Cerebellar cortex (tissue), 1 donor: ENCODE measurements around the gene PCARE.

Experiments used
- DNase-seq: peaks from one replicate; pipeline ENCODE4 v3.0.0-alpha.2; 2015; ENCODE audit warnings: low spot score

Gene PCARE

DNA sequence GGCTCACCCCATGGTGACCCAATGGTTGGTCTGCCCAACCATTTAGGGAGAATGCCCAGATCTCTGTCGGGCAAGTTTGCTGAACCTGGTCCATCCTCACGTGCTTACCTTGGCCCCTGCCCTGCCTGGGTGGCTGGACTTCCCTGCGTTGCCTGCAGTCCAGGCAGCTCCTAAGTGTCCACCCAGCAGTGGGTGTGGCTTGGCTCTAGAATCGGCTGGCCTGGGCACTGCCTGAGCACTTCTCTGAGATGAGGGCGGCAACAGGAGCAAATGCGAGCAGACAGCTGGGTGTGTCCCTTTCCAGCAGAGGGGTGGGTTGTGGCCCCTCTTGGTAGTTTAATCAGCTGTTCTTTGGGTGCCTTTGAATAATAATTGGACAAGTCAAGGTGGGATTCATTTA, 11.3 kb downstream of the PCARE start:
- no peak for DNase-seq

GRCh38 chr2:29062371-29062770, 12.0 kb downstream of the PCARE start:
- no peak for DNase-seq

GRCh38 chr2:29061616-29062015, 12.7 kb downstream of the PCARE start:
- DNase-seq: no peak

DNA sequence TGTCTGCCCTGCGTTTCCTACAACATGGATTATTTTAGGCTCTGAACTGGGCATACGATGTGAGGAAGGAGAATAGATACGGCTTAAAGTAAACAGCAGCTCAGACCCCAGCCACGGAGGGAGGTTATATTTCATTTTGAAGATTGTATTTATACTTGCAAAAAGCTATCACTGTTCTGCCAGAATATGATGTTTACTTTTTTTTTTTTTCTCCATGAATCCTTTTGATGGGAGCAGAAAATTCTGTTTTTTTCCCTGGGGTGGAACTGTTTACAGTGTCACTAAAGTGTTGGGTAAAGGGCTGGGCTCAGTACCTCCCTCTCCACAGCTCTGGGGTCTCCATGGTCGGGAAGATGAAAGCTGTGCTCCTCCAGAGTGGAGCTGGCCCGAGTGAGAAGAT, 13.1 kb downstream of the PCARE start:
- DNase-seq: no peak

- no peak for DNase-seq
Observed at GRCh38 chr2:29060441-29060840, 13.9 kb downstream of the PCARE start.

DNA sequence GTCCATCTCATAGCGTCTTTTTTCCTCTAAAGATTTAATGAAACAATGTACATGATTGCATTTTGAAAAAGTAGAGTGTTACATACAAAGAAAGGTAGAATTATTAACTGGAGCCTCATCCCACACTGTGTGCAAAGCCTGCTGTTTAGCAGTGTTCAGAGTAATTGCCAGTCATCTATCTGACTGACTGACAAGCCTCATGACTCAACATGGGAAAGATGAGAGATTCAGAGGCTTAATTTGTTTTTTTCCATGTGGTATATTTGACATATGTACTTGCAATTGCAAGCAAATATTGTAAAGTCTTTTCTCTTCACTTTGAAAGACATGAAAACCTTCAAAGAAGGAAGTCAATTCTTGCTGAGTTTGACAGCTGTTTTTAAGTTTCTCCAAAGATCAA, 14.7 kb downstream of the PCARE start:
- DNase-seq: no peak

DNA sequence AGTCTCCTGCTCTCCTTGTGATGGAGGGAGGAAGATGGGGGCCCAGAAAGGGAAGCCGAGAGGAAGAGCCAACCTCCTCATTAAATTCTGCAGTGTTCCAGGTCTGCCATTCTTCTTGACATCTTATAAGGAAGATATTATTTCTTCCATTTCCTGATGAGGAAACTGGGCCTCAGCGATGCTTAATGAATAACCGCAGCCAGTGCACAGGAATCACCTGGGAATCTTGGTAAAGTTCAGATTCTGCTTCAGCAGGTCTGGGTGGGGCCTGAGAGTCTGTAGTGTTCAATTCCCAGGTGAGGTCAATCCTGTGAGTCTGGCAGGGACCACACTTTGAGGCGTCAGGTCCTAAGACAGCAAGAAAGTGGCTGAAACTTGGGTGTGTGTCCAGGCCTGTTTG, 17.3 kb downstream of the PCARE start:
- no peak for DNase-seq

DNA sequence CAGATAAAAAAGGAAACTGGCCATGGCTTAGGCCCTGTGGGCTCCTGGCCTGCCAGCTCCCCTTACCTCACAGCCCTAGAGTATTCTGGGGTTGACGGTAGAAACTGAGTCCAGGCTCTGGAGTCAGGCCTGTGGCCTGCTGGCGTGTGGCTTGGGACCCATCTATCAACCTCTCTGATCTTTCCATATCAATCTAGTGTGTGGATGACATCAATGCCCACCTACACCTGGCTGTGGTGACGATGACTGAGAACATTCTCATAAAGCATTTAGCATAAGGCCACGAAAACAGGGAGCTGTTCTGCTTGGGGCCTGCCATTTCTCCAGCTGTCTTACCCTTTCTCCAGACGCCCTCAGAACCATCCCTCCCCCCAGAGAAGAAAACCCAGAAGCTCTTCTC, 17.9 kb downstream of the PCARE start:
- no peak for DNase-seq

GRCh38 chr2:29055601-29056000, 18.7 kb downstream of the PCARE start:
- DNase-seq: no peak

- no peak for DNase-seq
Observed at GRCh38 chr2:29054430-29054829, 19.9 kb downstream of the PCARE start.

- DNase-seq: no peak
Observed at GRCh38 chr2:29053670-29054400, 20.5 kb downstream of the PCARE start.

DNA sequence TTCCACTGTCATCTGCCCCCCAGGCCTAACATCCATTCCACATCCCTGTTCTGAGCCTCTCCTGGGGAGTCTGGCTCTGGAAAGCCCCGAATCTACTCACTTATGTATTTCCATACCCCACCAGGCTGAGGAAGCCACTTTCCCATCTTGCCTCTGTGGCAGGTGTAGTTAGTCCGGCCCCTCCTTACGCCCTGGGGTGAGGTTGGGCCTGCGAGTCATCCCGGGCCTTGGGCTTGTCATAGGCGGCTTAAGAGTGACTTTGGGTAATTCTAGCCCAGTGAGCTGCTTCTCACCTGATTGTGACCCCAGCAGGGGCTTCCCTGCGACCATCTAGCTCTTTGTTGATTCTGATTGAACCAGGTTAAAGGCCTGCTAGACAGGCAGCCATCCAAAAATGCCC, 21.1 kb downstream of the PCARE start:
- no peak for DNase-seq

- no peak for DNase-seq
Observed at GRCh38 chr2:29052807-29053206, 21.5 kb downstream of the PCARE start.

- DNase-seq: no peak
Observed at GRCh38 chr2:29051730-29052129, 22.6 kb downstream of the PCARE start.

- no peak for DNase-seq
Observed at GRCh38 chr2:29050591-29050990, 23.7 kb downstream of the PCARE start.

GRCh38 chr2:29047083-29047845, 27.1 kb downstream of the PCARE start:
- no peak for DNase-seq

DNA sequence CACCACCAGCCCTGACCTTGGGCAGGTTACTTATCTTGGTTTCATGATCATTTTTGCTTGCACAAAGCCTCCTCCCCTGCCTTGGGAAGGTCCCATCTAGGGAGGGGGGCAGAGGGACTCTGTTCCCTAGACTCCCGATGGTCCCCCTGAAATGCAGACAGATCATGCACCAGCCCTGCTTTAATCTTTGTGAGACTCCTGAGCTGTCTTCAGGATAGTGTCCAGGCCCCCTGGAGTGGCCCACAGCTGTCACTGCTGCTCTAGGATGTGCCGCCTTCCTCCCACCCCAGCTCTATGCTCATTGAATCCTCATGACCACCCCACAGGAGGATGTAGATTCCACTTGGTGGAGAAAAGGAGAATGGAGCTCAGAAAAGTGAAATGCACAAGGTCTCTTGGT, 28.0 kb downstream of the PCARE start:
- no peak for DNase-seq

- no peak for DNase-seq
Observed at GRCh38 chr2:29044459-29044858, 29.9 kb downstream of the PCARE start.

DNA sequence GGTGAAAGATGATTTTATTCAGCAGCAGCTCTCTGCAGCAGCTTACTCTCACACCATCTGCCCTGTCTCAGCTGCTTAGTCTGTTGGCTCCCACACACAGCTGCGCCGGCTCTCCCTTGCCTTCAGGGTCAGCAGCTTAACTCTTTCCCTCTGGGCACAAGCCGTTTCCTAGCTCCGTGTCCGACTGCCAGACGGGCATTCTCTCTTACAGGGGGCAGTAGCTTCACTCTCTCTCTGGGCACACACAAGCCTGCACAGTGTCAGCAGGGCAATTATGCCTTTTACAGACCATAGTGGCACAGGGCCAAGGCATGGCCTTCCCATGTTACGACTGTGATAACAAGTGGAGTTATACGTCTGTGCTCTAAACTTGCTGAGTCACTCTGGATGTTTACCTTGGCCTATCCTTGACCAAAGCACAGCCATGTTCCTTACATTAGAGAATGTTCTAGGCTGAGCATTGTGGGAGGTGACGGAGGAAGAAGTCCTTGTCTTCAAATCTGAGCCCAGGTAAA, 31.7 kb downstream of the PCARE start:
- DNase-seq: no peak

- DNase-seq: no peak
Observed at GRCh38 chr2:29041161-29041660, 33.1 kb downstream of the PCARE start.

DNA sequence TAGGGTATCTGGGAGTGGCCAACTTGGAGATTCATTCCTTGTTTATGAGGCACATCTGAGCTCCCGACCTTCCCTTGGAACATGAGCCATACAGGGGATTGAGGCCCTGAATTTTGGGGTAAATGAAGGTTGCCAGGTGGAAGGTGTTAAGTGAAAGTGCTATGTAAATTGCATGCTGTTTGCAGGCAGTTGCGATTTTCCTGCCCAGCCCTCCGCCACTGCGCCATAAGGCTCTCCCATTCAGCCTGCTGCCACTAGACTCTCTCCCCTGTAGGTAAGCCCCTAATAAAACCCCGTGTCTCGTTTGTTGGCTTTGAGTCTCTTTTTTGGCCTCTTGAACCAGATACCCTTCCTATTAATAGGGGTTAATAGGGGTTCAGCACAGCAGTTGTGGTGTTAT, 33.8 kb downstream of the PCARE start:
- no peak for DNase-seq

DNA sequence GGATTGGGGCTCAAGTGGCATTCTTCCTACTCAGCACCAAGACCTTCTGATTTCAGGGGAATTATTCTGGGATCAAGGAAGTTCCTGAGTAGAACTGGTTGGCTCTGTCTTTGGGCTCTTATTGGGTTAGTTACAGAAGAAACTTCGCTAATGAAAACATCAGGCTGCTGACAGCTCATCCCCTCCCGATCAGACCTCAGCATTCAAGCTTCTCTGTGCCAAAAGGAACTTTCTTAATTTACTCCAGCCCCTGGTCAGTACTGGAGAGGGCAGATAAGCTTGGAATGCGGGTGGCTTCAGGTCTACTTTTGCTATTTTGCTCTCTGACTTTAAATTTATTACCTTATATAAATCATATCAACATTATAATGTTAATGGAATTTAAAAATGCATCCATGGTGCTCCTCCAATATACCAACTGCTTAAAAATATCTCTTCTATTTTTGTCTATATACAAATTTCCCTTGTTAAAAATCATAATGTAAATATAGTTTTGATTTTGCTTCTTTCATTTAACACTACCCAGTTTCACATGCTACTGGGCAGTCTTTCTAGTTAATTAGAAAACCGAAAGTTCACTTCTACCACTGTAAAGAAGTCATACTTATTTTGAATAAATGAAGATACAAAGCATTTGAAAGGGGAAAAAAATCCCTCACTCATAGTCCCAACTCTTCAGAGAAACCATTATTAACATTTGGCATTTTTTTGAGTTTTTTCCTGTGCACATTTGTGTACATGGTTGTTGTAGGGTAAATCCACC, 34.4 kb downstream of the PCARE start:
- DNase-seq: no peak
